Subcutaneous abdominal adipose tissue (tissue), 5 donors: ENCODE data around the gene EVA1C.
A peak's percentile ranks its signal among the peaks of the same experiment; 100 is the strongest.

Experiments
- H3K27ac ChIP-seq: one replicate; pipeline ENCODE4 v1.7.0; 2013; ENCODE audit warnings: low read depth, mild to moderate bottlenecking, inconsistent platforms, low read length, moderate library complexity
- H3K27me3 ChIP-seq, 5 donors: one replicate each; pipeline ENCODE4 v1.7.0; 2013; ENCODE audit warnings: low read length in 5 of 5, inconsistent platforms in 1 of 5; ENCODE audit not compliant: control insufficient read depth in 5 of 5, insufficient read depth in 4 of 5
- H3K36me3 ChIP-seq, 5 donors: one replicate each; pipeline ENCODE4 v1.7.0; 2013; ENCODE audit warnings: low read length in 5 of 5; ENCODE audit not compliant: control insufficient read depth in 5 of 5, insufficient read depth in 5 of 5
- H3K4me1 ChIP-seq, 5 donors: one replicate each; pipeline ENCODE4 v1.7.0; 2013; ENCODE audit warnings: low read length in 5 of 5, mild to moderate bottlenecking in 3 of 5, moderate library complexity in 1 of 5; ENCODE audit not compliant: control insufficient read depth in 5 of 5, insufficient read depth in 5 of 5
- H3K4me3 ChIP-seq, 5 donors: one replicate each; pipeline ENCODE4 v1.7.0; 2013; ENCODE audit warnings: low read length in 5 of 5, low read depth in 1 of 5
- H3K9ac ChIP-seq, 5 donors: one replicate each; pipeline ENCODE4 v1.7.0; 2013; ENCODE audit warnings: low read length in 5 of 5, mild to moderate bottlenecking in 4 of 5, moderate library complexity in 3 of 5
- H3K9me3 ChIP-seq, 5 donors: one replicate each; pipeline ENCODE4 v1.7.0; 2013; ENCODE audit warnings: low read length in 5 of 5; ENCODE audit not compliant: control insufficient read depth in 5 of 5
- donor health status: healthy.
- donor health status: healthy.
- donor health status: healthy.
- donor health status: healthy.
- donor health status: healthy.

Gene EVA1C

GRCh38 chr21:32372755-32373154 is 39.8 kb upstream of the EVA1C start:
- Histone ChIP-seq H3K4me3 (no peak overlapping the region), H3K9ac (no peak overlapping the region), H3K27ac (peak overlapping the region; percentile 8), H3K4me1 (peaks cover 0 to 22% (median 12%) of the 10 kb centered on the region in 5 donors), H3K36me3 (peaks cover 4 to 42% (median 40%) of the 10 kb centered on the region in 5 donors), H3K9me3 (no peaks in the 10 kb centered on the region), H3K27me3 (no peaks in the 10 kb centered on the region)

GRCh38 chr21:32377506-32377905 is 35.0 kb upstream of the EVA1C start:
- peaks cover 0 to 7% (median 1%) of the 10 kb centered on the region in 5 donors for H3K4me1 ChIP-seq
- peaks cover 8 to 54% (median 46%) of the 10 kb centered on the region in 5 donors for H3K36me3 ChIP-seq
- H3K4me3 ChIP-seq = no peak overlapping the region
- H3K9ac ChIP-seq = no peak overlapping the region
- no peaks in the 10 kb centered on the region for H3K9me3 ChIP-seq
- no peak overlapping the region for H3K27ac ChIP-seq
- no peaks in the 10 kb centered on the region for H3K27me3 ChIP-seq

GRCh38 chr21:32377991-32378390 is 34.5 kb upstream of the EVA1C start:
- Histone ChIP-seq H3K9ac (no peak overlapping the region), H3K27ac (no peak overlapping the region), H3K27me3 (no peaks in the 10 kb centered on the region), H3K36me3 (peaks cover 8 to 59% (median 51%) of the 10 kb centered on the region in 5 donors), H3K4me1 (peaks cover 0 to 6% (median 0%) of the 10 kb centered on the region in 5 donors), H3K4me3 (no peak overlapping the region), H3K9me3 (no peaks in the 10 kb centered on the region)

- H3K9ac ChIP-seq = no peak overlapping the region
- peaks cover 8 to 69% (median 56%) of the 10 kb centered on the region in 5 donors for H3K36me3 ChIP-seq
- H3K4me1 ChIP-seq = peaks cover 0 to 6% (median 0%) of the 10 kb centered on the region in 5 donors
Observed at GRCh38 chr21:32378956-32379355, 33.5 kb upstream of the EVA1C start.

GRCh38 chr21:32380940-32381339 is 31.6 kb upstream of the EVA1C start:
- H3K27ac ChIP-seq = no peak overlapping the region
- no peaks in the 10 kb centered on the region for H3K27me3 ChIP-seq
- H3K9ac ChIP-seq = no peak overlapping the region
- no peaks in the 10 kb centered on the region for H3K9me3 ChIP-seq
- peaks cover 0 to 7% (median 0%) of the 10 kb centered on the region in 5 donors for H3K4me1 ChIP-seq
- H3K4me3 ChIP-seq = no peak overlapping the region
- peaks cover 8 to 76% (median 60%) of the 10 kb centered on the region in 5 donors for H3K36me3 ChIP-seq

More at GRCh38 chr21:32378956-32379355, 33.5 kb upstream of the EVA1C start:
- no peak overlapping the region for H3K27ac ChIP-seq
- no peaks in the 10 kb centered on the region for H3K27me3 ChIP-seq
- H3K9me3 ChIP-seq = no peaks in the 10 kb centered on the region
- H3K4me3 ChIP-seq = no peak overlapping the region

GRCh38 chr21:32381571-32381970 is 30.9 kb upstream of the EVA1C start:
- no peaks in the 10 kb centered on the region for H3K27me3 ChIP-seq
- H3K9me3 ChIP-seq = no peaks in the 10 kb centered on the region
- no peak overlapping the region for H3K27ac ChIP-seq
- peaks cover 8 to 70% (median 59%) of the 10 kb centered on the region in 5 donors for H3K36me3 ChIP-seq
- peaks cover 0 to 13% (median 6%) of the 10 kb centered on the region in 5 donors for H3K4me1 ChIP-seq
- no peak overlapping the region for H3K4me3 ChIP-seq
- H3K9ac ChIP-seq = no peak overlapping the region

GRCh38 chr21:32382108-32382644 is 30.3 kb upstream of the EVA1C start:
- Histone ChIP-seq H3K9ac (no peak overlapping the region), H3K36me3 (peaks cover 8 to 66% (median 57%) of the 10 kb centered on the region in 5 donors), H3K27ac (no peak overlapping the region), H3K4me1 (peaks cover 0 to 11% (median 8%) of the 10 kb centered on the region in 5 donors), H3K27me3 (no peaks in the 10 kb centered on the region), H3K4me3 (no peak overlapping the region), H3K9me3 (no peaks in the 10 kb centered on the region)

GRCh38 chr21:32383812-32384211 is 28.7 kb upstream of the EVA1C start:
- Histone ChIP-seq H3K36me3 (peaks cover 8 to 53% (median 47%) of the 10 kb centered on the region in 5 donors), H3K27ac (no peak overlapping the region), H3K27me3 (no peaks in the 10 kb centered on the region)

GRCh38 chr21:32386195-32386870 is 26.2 kb upstream of the EVA1C start:
- Histone ChIP-seq H3K27me3 (no peaks in the 10 kb centered on the region), H3K27ac (no peak overlapping the region), H3K36me3 (peaks cover 0 to 39% (median 31%) of the 10 kb centered on the region in 5 donors), H3K4me3 (no peak overlapping the region), H3K9me3 (no peaks in the 10 kb centered on the region), H3K9ac (peak overlapping the region in 1 of 5 donors; percentile 23), H3K4me1 (peaks cover 0 to 21% (median 14%) of the 10 kb centered on the region in 5 donors)

More at GRCh38 chr21:32383812-32384211, 28.7 kb upstream of the EVA1C start:
- peaks cover 0 to 11% (median 8%) of the 10 kb centered on the region in 5 donors for H3K4me1 ChIP-seq
- H3K4me3 ChIP-seq = no peak overlapping the region
- H3K9me3 ChIP-seq = no peaks in the 10 kb centered on the region
- H3K9ac ChIP-seq = no peak overlapping the region

GRCh38 chr21:32387151-32387550 is 25.4 kb upstream of the EVA1C start:
- Histone ChIP-seq H3K27ac (no peak overlapping the region), H3K27me3 (no peaks in the 10 kb centered on the region), H3K4me3 (no peak overlapping the region), H3K36me3 (peaks cover 0 to 38% (median 28%) of the 10 kb centered on the region in 5 donors), H3K9ac (no peak overlapping the region), H3K4me1 (peaks cover 6 to 29% (median 22%) of the 10 kb centered on the region in 5 donors), H3K9me3 (no peaks in the 10 kb centered on the region)
